Panc1 (cell line): ENCODE data around the gene DMGDH. TPM values are rescaled to one million over a fixed set of nuclear protein-coding genes. Genes with fewer than 3 reads are reported as not detected.

Experiments used
- ATAC-seq: fragments of 200-7000 bp; cut with Tn5 transposase; 2 replicates; pipeline ENCODE4 v1.9.1; 2020; ENCODE audit warnings: mild to moderate bottlenecking, moderate library complexity
- BruUV-seq: library from RNA; stranded (reverse); fragments of 400-500 nt; replicated peaks from 2 replicates; lab custom pipeline; 2021; lab: Mats Ljungman, UMichigan
- CTCF ChIA-PET: fragments of 300-600 bp; sonication (Branson Sonifier 250); formaldehyde crosslinking; loops from one replicate; lab custom pipeline; 2022; ENCODE audit warnings: antibody characterized with exemption; lab: Charles Lee
- POLR2A ChIA-PET: fragments of 300-600 bp; sonication (Branson Sonifier 250); formaldehyde crosslinking; loops from one replicate; lab custom pipeline; 2022; ENCODE audit warnings: antibody characterized with exemption; lab: Charles Lee
- DNase-seq: peaks from one replicate; pipeline ENCODE4 v3.0.0-alpha.2; 2010; ENCODE audit warnings: low read depth, low spot score
- H3K27ac ChIP-seq: 2 replicates; pipeline ENCODE4 v1.5.1; 2011; ENCODE audit warnings: mild to moderate bottlenecking, low read length, inconsistent platforms
- H3K27me3 ChIP-seq: fragments of 200-500 bp; sonication (Bioruptor generic); 2 replicates; pipeline ENCODE4 v1.6.0; 2014; ENCODE audit warnings: low read length, inconsistent platforms; ENCODE audit not compliant: control insufficient read depth, insufficient read depth
- H3K36me3 ChIP-seq: fragments of 200-500 bp; sonication (Bioruptor generic); 2 replicates; pipeline ENCODE4 v1.5.1; 2014; ENCODE audit warnings: inconsistent platforms, mild to moderate bottlenecking, low read length, moderate library complexity; ENCODE audit not compliant: control insufficient read depth, insufficient read depth
- H3K4me1 ChIP-seq: 2 replicates; pipeline ENCODE4 v1.5.1; 2011; ENCODE audit warnings: inconsistent platforms, mild to moderate bottlenecking, low read length, moderate library complexity; ENCODE audit not compliant: control insufficient read depth, insufficient read depth
- H3K4me3 ChIP-seq, 2 experiments: 2 replicates each; pipeline ENCODE4 v1.5.1; 2011 to 2012; ENCODE audit warnings: low read depth in 2 of 2, low read length in 2 of 2, mild to moderate bottlenecking in 2 of 2, inconsistent platforms in 1 of 2, moderate library complexity in 1 of 2
- H3K9me3 ChIP-seq: fragments of 200-500 bp; sonication (Bioruptor generic); 2 replicates; pipeline ENCODE4 v1.5.1; 2014; ENCODE audit warnings: low read depth, mild to moderate bottlenecking, inconsistent platforms, low read length, moderate library complexity; ENCODE audit not compliant: control insufficient read depth, insufficient read depth
- POLR2AphosphoS5 ChIP-seq: IDR thresholded peaks from 2 replicates; pipeline ENCODE4 v1.6.1; 2012; ENCODE audit warnings: mild to moderate bottlenecking, low read depth, low read length, moderate library complexity
- REST ChIP-seq, 2 experiments: IDR thresholded peaks; 2 replicates each; pipeline ENCODE4 v1.6.1; 2011 to 2012; ENCODE audit warnings: low read depth in 2 of 2, control low read depth in 1 of 2, low read length in 1 of 2, mild to moderate bottlenecking in 1 of 2, moderate library complexity in 1 of 2; ENCODE audit not compliant: insufficient read depth in 1 of 2
- SIN3A ChIP-seq: IDR thresholded peaks from 2 replicates; pipeline ENCODE4 v1.6.1; 2012; ENCODE audit warnings: low read depth, mild to moderate bottlenecking, low read length, moderate library complexity, borderline replicate concordance; ENCODE audit not compliant: insufficient read depth
- TCF7L2 ChIP-seq: IDR thresholded peaks from 2 replicates; pipeline ENCODE4 v1.6.1; 2011; ENCODE audit warnings: mild to moderate bottlenecking, low read depth, low read length, inconsistent platforms
- in situ Hi-C: cut with HindIII; loops from 2 replicates; pipeline ENCODE4 v1.10.0; 2016; ENCODE audit warnings: low sequenced_read_pairs, low pct_unique_long_range_greater_than_20kb
- intact Hi-C: fragments of 100-400 bp; cut with micrococcal nuclease; formaldehyde crosslinking; loops from one replicate; pipeline ENCODE4 v1.10.0; 2022; ENCODE audit not compliant: unreplicated experiment
- total RNA-seq: library from RNA; stranded (reverse); gene quantifications from one replicate; pipeline ENCODE4 v1.2.1, GENCODE V29; 2021; ENCODE audit not compliant: unreplicated experiment
- TF ChIP-seq, protein P1 (sequence below): fragments of 450-650 bp; IDR thresholded peaks from 2 replicates; pipeline ENCODE4 v1.5.1; 2017; ENCODE audit warnings: mild to moderate bottlenecking

The DMGDH gene
- total RNA-seq, 1 experiment from 2014 or later, result 0.54 TPM

- ChIA-PET POLR2A (no interaction called here), CTCF (no interaction called here)
- in situ Hi-C loops, result no loop called here
Measured at GRCh38 chr5:79091064-79091463, 21.6 kb upstream of the DMGDH start.

GRCh38 chr5:79088507-79088906, 19.0 kb upstream of the DMGDH start:
- no peaks in the 10 kb centered on the region for H3K4me1 ChIP-seq
- no peak overlapping the region for H3K4me3 ChIP-seq
- no peak for TF ChIP-seq REST (IDR thresholded peaks at IDR 0.05; ENCODE audit: insufficient read depth in 1 of 2, low read depth in 2 of 2, low read length in 1 of 2)
- no peak for TF ChIP-seq POLR2AphosphoS5
- TF ChIP-seq, protein P1, sequence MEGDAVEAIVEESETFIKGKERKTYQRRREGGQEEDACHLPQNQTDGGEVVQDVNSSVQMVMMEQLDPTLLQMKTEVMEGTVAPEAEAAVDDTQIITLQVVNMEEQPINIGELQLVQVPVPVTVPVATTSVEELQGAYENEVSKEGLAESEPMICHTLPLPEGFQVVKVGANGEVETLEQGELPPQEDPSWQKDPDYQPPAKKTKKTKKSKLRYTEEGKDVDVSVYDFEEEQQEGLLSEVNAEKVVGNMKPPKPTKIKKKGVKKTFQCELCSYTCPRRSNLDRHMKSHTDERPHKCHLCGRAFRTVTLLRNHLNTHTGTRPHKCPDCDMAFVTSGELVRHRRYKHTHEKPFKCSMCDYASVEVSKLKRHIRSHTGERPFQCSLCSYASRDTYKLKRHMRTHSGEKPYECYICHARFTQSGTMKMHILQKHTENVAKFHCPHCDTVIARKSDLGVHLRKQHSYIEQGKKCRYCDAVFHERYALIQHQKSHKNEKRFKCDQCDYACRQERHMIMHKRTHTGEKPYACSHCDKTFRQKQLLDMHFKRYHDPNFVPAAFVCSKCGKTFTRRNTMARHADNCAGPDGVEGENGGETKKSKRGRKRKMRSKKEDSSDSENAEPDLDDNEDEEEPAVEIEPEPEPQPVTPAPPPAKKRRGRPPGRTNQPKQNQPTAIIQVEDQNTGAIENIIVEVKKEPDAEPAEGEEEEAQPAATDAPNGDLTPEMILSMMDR, result no peak
- no peak for TF ChIP-seq SIN3A
- TF ChIP-seq TCF7L2, result no peak
- intact Hi-C loops, result no loop called here
- POLR2A ChIA-PET, result no interaction called here
- CTCF ChIA-PET, result no interaction called here
- no peaks in the 10 kb centered on the region for H3K36me3 ChIP-seq
- ATAC-seq, result no peak
- BruUV-seq, result no TSS peak
- H3K9me3 ChIP-seq, result no peaks in the 10 kb centered on the region
- no peak overlapping the region for H3K27ac ChIP-seq
- DNase-seq, result no peak
- in situ Hi-C loops, result no loop called here
- H3K27me3 ChIP-seq, result peaks cover under 1% of the 10 kb centered on the region; the same call in 1 of the 2 replicates

More at GRCh38 chr5:79091064-79091463, 21.6 kb upstream of the DMGDH start:
- ATAC-seq (no peak), DNase-seq (no peak)
- H3K36me3 ChIP-seq, result no peaks in the 10 kb centered on the region
- H3K27ac ChIP-seq, result no peak overlapping the region
- TF ChIP-seq, protein P1, result no peak
- TF ChIP-seq TCF7L2 (no peak), REST (IDR thresholded peaks at IDR 0.05; ENCODE audit: insufficient read depth in 1 of 2, low read depth in 2 of 2, low read length in 1 of 2) (no peak), POLR2AphosphoS5 (no peak), SIN3A (no peak)
- H3K4me3 ChIP-seq, result no peak overlapping the region
- no TSS peak for BruUV-seq
- no peaks in the 10 kb centered on the region for H3K4me1 ChIP-seq
- no peaks in the 10 kb centered on the region for H3K9me3 ChIP-seq
- intact Hi-C loops, result no loop called here
- H3K27me3 ChIP-seq, result peaks cover 4% of the 10 kb centered on the region; the same call in 1 of the 2 replicates
